WERI-Rb-1 (cell line): ENCODE measurements around the gene SLCO2A1.

ENCODE experiments used
- DNase-seq: peaks from one replicate; pipeline ENCODE4 v3.0.0-alpha.2; 2020
- H3K27ac ChIP-seq: fragments of 250-450 bp; sonication (Bioruptor Pico); 2 replicates; pipeline ENCODE4 v1.5.1; 2020; ENCODE audit warnings: mild to moderate bottlenecking, moderate library complexity
- H3K27me3 ChIP-seq: fragments of 250-450 bp; sonication (Bioruptor Pico); 2 replicates; pipeline ENCODE4 v1.5.1; 2021; ENCODE audit warnings: mild to moderate bottlenecking, low read depth, moderate library complexity; ENCODE audit not compliant: insufficient read depth, severe bottlenecking
- H3K36me3 ChIP-seq: fragments of 250-450 bp; sonication (Bioruptor Pico); 2 replicates; pipeline ENCODE4 v1.5.1; 2020; ENCODE audit warnings: mild to moderate bottlenecking, moderate library complexity
- H3K4me3 ChIP-seq: 2 replicates; pipeline ENCODE4 v1.5.1; 2011; ENCODE audit warnings: low read depth, mild to moderate bottlenecking, control low read depth, low read length
- H3K9me3 ChIP-seq: fragments of 250-450 bp; sonication (Bioruptor Pico); 2 replicates; pipeline ENCODE4 v1.5.1; 2021; ENCODE audit warnings: mild to moderate bottlenecking, moderate library complexity; ENCODE audit not compliant: severe bottlenecking
- TF ChIP-seq, protein P1 (sequence below): IDR thresholded peaks from 2 replicates; pipeline ENCODE4 v1.5.1; 2011; ENCODE audit warnings: low read depth, mild to moderate bottlenecking, control low read depth, inconsistent platforms, low read length

Gene SLCO2A1

GRCh38 chr3:133997871-133998635 is 31.7 kb downstream of the SLCO2A1 start:
- H3K9me3 ChIP-seq: no peaks in the 10 kb centered on the region
- no peak overlapping the region for H3K4me3 ChIP-seq
- H3K27ac ChIP-seq: no peak overlapping the region
- no peak for DNase-seq
- no peaks in the 10 kb centered on the region for H3K27me3 ChIP-seq
- TF ChIP-seq, protein P1, sequence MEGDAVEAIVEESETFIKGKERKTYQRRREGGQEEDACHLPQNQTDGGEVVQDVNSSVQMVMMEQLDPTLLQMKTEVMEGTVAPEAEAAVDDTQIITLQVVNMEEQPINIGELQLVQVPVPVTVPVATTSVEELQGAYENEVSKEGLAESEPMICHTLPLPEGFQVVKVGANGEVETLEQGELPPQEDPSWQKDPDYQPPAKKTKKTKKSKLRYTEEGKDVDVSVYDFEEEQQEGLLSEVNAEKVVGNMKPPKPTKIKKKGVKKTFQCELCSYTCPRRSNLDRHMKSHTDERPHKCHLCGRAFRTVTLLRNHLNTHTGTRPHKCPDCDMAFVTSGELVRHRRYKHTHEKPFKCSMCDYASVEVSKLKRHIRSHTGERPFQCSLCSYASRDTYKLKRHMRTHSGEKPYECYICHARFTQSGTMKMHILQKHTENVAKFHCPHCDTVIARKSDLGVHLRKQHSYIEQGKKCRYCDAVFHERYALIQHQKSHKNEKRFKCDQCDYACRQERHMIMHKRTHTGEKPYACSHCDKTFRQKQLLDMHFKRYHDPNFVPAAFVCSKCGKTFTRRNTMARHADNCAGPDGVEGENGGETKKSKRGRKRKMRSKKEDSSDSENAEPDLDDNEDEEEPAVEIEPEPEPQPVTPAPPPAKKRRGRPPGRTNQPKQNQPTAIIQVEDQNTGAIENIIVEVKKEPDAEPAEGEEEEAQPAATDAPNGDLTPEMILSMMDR: no peak
- no peaks in the 10 kb centered on the region for H3K36me3 ChIP-seq

DNA sequence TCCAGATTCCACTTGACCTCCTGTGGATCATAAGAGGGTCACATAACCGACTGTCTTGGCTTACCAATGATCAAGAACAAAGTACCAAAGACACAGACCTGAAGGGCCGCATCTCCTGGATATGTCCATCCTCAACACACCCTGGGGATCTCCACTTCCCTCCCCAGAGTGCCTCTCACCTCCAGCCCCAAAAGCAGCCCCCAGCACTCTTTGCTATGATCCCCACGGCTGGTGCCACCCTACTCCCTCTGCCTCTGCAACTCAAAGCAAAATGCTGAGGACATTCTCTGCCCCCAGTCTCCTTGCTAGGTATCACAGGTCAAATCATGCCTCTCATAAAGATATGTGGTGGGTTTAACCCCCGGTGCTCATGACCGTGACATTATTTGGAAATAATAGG is 32.7 kb downstream of the SLCO2A1 start:
- Histone ChIP-seq H3K27me3 (no peaks in the 10 kb centered on the region), H3K4me3 (no peak overlapping the region), H3K9me3 (no peaks in the 10 kb centered on the region), H3K36me3 (no peaks in the 10 kb centered on the region), H3K27ac (no peak overlapping the region)
- TF ChIP-seq, protein P1: no peak
- DNase-seq: no peak

DNA sequence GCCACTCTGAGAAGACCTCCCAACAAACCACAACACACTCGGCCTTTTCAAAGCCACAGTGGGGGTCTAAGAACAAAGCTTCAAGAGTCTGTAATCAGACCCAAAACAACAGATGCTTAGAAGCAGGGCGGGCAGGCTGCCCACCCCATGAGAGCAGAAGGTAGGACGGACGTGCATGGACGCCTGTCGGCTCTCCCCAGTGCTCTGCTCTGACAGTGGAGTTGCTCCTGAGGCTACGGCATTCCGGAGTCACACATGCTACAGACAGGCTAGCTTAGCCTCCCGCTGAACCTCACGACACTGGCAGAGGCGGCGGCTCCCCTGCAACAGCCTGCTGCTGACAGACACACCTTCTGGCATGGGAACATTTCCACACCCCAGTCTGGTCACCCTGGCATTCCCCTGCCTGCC is 33.5 kb downstream of the SLCO2A1 start:
- no peak overlapping the region for H3K27ac ChIP-seq
- H3K4me3 ChIP-seq: no peak overlapping the region
- TF ChIP-seq, protein P1: no peak
- no peaks in the 10 kb centered on the region for H3K27me3 ChIP-seq
- no peaks in the 10 kb centered on the region for H3K9me3 ChIP-seq
- no peaks in the 10 kb centered on the region for H3K36me3 ChIP-seq
- no peak for DNase-seq

GRCh38 chr3:133995264-133995663 is 34.5 kb downstream of the SLCO2A1 start:
- Histone ChIP-seq H3K27me3 (no peaks in the 10 kb centered on the region), H3K27ac (no peak overlapping the region), H3K9me3 (no peaks in the 10 kb centered on the region), H3K36me3 (no peaks in the 10 kb centered on the region), H3K4me3 (no peak overlapping the region)
- TF ChIP-seq, protein P1: no peak
- no peak for DNase-seq

- H3K27me3 ChIP-seq: no peaks in the 10 kb centered on the region
- H3K4me3 ChIP-seq: no peak overlapping the region
- TF ChIP-seq, protein P1: no peak
- no peak overlapping the region for H3K27ac ChIP-seq
- DNase-seq: no peak
- H3K36me3 ChIP-seq: no peaks in the 10 kb centered on the region
- H3K9me3 ChIP-seq: no peaks in the 10 kb centered on the region
These were observed 35.4 kb downstream of the SLCO2A1 start for GRCh38 chr3:133994166-133994890.
